CD4-positive, alpha-beta T cell treated with Interleukin-10 for 1 hour (primary cell): Measurements from ENCODE around the gene XXYLT1.
"Not testable (repeated sequence)": the region's sequence is repeated elsewhere in the genome, so short reads cannot be mapped to it uniquely, and the experiment has no call there.

Experiments used
- DNase-seq: peaks from one replicate; pipeline ENCODE4 v3.0.0-alpha.2; 2020

XXYLT1 gene

GRCh38 chr3:195224156-195224979, 46.6 kb downstream of the XXYLT1 start:
- no peak for DNase-seq

DNA sequence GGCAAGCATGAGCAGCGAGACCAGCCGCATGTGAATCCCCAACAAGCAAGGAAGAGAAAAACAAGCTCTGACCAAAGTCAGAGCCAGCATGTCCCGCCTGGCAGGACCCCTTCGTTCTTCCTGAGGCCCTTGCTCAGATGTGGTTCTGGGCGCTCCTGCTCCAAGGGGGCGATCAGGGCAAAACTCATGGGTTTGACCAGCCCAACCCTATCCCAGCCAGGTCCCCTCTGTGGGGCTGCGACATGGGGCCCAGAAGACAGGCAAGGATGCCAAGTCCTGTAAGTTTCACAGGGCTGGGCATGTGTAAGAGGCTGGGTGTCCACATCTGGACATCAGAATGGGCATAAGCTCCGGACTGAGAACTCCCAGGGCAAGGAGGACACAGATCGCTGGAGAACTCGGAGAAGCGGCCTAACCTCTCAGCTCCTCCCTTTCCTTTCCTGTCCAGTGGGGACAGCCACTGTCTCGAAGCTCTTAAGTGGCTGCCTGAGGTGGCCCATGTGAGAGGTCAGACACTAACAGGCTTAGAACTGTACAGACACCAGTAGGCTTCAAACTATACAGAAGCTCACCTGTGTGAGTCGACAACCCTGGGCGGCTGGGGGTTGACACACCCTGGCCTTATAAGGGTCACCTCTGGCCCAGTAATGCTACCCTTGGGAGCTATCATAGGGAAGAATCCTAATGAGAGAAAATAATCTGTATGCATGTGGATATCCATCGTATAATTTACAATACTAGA, 48.9 kb downstream of the XXYLT1 start:
- DNase-seq, result no peak

GRCh38 chr3:195221015-195221853, 49.7 kb downstream of the XXYLT1 start:
- DNase-seq, result no peak

DNA sequence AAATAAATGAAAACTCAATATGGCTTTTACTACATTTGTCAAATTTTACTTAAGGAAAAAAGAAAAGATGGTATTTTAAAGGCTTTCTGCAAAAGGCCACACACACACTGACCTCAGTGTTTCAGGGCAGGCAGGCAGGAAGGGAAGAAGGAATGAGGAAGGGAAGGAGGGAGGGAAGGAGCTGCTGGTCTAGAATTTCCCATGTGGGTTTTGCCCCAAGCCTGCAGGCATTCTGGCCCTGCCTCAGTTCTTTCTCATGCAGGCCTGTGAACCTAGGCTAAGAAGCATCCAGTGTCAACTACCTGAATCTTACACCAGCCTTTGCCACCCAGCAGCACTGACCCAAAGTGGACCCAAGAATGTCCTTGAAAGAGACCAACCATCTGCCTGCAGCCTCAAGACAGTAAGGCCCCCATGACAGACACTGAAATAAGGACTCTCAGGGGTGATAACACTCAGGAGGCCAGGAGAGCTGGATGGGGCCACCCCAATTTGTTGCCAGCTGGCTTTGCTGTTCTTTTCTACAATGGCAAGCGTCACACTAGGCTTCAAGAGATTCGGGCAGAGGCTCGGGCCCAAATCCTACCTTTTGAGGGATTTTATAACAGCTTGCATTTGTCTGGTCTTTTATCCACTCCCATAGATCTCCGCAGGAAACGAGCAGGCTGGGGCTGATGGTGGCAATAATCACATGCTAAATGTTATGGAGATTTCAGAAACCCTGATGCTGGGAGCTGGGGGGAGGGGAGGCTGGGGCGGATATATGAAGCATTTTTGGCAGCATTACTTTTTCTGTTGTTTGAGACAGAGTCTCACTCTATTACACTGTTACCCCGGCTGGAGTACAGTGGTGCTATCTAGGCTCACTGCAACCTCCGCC, 51.4 kb downstream of the XXYLT1 start:
- DNase-seq, result no peak

DNA sequence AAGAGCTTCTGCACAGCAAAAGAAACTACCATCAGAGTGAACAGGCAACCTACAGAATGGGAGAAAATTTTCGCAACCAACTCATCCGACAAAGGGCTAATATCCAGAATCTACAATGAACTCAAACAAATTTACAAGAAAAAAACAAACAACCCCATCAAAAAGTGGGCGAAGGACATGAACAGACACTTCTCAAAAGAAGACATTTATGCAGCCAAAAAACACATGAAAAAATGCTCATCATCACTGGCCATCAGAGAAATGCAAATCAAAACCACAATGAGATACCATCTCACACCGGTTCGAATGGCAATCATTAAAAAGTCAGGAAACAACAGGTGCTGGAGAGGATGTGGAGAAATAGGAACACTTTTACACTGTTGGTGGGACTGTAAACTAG, 52.6 kb downstream of the XXYLT1 start:
- not testable (repeated sequence) for DNase-seq

DNA sequence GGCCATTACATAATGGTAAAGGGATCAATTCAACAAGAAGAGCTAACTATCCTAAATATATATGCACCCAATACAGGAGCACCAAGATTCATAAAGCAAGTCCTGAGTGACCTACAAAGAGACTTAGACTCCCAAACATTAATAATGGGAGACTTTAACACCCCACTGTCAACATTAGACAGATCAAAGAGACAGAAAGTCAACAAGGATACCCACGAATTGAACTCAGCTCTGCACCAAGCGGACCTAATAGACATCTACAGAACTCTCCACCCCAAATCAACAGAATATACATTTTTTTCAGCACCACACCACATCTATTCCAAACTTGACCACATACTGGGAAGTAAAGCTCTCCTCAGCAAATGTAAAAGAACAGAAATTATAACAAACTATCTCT, 55.4 kb downstream of the XXYLT1 start:
- DNase-seq, result not testable (repeated sequence)

DNA sequence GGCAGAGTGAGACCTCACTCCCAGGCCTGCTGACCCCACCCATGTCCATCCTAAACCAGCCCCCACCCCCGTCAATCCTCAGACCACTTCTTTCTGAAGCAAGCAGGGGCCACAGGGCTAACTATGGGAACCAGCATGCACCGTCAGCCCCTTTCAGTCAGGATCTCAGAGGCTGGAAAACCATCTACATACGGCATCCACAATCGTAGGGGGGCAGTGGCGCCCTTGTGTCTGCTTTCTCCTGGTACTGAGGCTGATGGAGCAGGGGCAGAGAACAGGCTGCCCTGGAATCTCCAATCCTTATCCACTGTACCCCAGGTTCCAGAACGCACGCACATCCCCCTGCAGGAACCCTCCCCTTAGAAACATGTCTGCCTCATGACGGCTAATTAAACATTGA, 56.6 kb downstream of the XXYLT1 start:
- no peak for DNase-seq

- no peak for DNase-seq
These were observed 57.2 kb downstream of the XXYLT1 start for GRCh38 chr3:195213639-195214315.

DNA sequence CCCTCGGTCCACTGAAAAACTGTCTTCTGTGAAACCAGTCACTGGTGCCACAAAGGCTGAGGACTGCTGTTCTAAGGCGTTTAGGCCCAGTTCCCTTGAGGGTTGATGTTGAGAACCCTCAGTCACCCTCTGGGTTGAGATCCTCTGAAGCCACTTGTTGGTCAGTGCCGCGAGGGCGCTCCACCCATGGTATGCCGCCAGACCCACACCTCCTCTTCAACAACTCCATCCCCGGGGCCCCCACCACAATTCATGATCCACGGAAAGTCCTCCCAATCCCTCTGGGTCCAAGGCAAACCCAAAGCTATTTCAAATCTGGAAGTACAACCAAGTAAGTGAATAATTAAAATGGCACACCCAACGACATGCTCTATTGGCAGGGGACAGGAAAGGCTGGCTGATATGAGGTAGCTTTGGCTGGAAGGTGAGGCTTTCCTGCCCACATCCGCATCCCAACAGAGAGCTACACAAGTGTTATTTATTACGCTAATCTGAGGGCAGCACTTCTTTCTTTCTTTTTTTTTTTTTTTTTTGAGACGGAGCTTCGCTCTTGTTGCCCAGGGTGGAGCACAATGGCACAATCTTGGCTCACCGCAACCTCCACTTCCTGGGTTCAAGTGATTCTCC, 58.1 kb downstream of the XXYLT1 start:
- DNase-seq, result no peak

DNA sequence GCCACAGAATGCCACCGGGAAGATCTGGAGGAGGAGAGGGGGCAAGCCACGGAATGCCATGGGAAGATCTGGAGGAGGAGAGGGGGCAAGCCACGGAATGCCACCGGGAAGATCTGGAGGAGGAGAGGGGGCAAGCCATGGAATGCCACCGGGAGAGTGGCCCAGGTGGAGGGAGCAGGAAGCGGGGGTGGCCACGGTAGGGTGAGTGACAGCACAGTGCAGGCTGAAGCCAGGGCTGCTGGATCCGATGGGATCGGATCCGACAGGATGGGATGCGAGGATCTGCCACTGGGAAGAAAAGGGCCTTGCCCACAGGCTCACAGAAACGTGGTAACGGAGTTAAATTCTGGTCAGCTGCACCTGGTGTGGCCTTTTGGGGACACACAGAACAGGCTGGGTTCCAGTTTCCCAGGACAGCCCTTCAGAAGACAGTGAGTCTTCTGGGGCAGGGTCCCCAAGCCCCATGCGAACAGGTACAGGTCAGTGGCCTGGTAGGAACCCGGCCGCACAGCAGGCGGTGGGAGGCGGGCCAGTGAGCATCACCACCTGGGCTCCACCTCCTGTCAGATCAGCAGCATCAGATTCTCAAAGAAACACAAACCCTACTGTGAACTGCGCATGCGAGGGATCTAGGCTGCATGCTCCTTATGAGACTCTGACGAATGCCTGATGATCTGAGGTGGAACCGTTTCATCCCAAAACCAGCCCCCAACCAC, 58.8 kb downstream of the XXYLT1 start:
- no peak for DNase-seq

DNA sequence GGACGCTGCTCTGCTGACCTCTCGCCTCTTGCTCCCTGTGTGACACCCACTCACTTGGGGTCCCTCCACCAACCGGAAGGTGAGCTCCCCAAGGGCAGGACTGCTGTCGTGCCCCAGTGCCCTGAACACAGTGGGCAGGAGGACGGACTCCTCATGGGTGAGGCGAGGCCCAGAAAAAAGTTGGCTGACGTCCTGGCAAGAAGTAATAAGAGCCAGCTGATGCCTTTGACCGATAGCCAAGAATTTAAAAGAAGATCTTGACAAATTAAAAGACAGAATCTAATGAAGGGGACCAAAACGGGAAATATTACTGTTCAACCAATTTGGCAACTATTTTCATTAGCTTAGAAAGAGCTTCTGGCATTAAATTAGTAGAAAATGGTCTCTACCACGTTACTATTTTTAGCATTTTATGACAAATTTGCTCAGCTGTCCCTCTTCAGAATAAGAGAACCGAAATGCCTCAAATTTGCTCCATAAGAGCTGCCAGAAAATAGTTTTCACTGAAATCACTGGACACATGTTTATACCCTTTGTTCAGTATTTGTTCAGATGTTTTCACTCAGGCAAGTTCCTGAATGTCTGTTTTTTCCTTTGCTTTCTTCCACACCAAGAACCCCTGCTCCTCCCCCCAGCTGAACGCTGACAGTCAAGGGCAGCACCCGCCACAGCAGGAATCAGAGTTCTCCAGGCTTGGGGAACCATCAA, 60.5 kb downstream of the XXYLT1 start:
- DNase-seq, result no peak

- no peak for DNase-seq
These were observed 61.1 kb downstream of the XXYLT1 start for GRCh38 chr3:195209847-195210265.

DNA sequence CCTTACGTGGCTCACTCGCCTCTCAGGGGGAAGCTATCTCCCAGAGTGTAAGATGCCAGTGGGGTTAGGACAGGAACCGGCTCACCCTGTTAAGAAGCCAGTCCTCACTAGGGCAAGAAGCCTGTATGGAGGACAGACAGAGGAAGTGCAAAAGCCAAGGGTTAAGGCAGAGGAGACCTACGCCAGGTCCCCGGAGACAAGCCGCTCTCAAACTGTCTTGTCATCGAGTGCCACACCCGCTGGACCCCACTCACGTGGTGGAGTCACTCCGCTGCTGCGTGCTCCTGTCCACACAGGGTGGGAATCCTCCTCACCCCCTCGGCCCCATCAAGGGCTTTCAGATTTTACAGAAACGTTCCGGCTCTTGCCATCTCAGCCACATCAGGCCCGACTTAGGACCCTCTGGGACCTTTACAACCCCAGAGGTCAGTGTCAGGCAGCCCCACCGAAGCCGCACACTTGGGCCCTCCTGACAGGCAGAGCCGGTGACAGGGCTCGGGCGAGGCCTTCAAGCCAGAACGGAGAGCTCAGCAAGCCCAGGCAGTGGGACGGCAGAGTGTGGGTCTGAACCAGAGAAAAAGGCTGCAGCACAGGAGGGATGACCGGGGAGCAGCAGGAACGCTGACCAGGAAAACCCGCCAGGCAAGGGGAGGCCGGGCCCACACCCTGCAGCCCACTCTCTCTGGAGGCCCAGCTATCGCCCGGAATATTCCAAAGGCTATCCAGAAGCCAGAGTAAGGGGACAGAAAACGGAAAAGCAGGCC, 61.7 kb downstream of the XXYLT1 start:
- no peak for DNase-seq

DNA sequence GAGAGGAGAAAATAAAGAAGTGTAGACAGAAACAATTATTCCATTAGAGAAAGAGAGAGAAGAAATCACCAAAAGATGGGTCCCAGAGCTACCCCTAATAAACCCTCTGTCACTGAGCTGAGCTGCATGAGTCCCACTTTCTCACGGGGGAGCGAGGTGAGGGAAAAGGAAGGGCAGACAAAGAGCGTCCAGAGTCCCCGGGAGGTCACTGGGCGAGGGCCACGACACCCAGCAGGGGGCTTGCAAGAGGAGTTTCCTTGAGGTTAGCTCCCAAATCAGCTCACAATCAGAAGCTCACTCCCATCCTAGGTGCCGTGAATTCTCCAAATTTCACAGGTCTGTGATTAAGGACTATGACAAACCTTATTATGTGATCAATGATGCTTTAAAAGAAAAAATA, 62.3 kb downstream of the XXYLT1 start:
- DNase-seq, result no peak

DNA sequence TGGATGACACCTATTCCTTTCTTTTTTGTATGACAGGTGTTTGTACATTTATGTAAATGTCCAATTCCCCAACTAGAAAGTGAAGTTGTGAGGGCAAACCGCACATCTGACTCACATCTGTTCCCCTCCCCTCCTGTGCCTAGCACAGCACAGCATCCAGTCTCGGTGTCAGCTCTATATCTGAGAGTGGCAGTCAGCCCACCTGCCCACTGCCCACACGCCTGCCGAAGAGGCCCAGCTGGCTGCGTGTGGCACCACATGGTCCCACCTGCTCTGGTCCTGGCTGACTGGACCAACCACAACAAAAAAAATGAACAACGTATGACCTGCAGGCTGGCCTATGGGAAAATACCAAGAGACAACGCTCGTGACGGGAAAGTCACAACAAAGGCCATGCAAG, 62.8 kb downstream of the XXYLT1 start:
- DNase-seq, result no peak

- DNase-seq, result no peak
These were observed 63.2 kb downstream of the XXYLT1 start for GRCh38 chr3:195207731-195208130.

GRCh38 chr3:195207056-195207455, 63.9 kb downstream of the XXYLT1 start:
- DNase-seq, result no peak

DNA sequence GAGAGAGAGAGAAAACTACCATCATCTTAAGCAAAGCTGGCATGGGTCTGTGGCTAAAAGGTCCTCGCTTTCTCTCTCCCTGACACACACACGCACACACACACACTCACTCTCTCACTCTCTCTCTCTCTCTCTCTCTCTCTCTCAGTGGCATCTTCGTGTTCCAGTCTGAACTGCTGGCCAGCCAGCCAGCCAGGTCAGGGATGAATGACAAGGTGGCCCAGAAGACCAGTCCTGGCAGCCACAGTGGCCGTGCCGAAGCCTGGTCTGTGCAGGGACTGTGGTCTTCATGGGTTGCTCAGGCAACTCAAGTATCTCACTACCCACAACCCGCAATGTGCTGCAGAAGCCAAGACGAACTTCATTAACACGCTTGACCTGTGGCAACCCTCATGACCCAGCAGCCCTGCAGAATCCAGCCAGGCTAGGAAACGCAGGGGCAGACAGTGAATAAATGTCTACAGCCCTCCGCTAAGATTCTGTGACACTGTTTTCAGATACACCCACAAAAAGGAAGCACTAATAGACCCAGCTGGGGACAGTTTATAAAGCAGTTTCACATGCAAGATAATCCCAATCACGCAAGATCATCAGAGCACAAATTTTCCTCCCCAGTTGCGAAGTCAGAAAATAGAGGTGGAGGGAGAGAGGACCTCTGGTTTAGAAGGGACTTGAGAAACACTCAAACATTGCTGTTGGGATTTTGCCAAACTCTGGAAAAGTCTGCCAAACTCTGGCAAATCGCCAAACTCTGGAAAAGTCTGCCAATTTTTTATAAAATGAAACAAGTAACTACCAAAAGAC, 66.4 kb downstream of the XXYLT1 start:
- no peak for DNase-seq
